Immature natural killer cell (primary cell): ENCODE data around the gene NAA35. TPM values are rescaled to one million over a fixed set of nuclear protein-coding genes. Genes with fewer than 3 reads are reported as not detected.

ENCODE experiments used
- DNase-seq, 3 donors: peaks; one replicate each; pipeline ENCODE4 v3.0.0; 2022; ENCODE audit warnings: mixed read lengths in 1 of 3
- H3K27ac Mint-ChIP-seq, 6 donors: one replicate each; pipeline ENCODE4 v1.8.0; 2020; ENCODE audit warnings: mixed read lengths in 6 of 6, mild to moderate bottlenecking in 5 of 6, inconsistent platforms in 4 of 6, moderate library complexity in 3 of 6
- H3K27me3 Mint-ChIP-seq, 3 donors: one replicate each; pipeline ENCODE4 v1.8.0; 2020 to 2021; ENCODE audit warnings: low read depth in 3 of 3, mild to moderate bottlenecking in 3 of 3, mixed read lengths in 3 of 3, moderate library complexity in 3 of 3, inconsistent platforms in 1 of 3
- H3K36me3 Mint-ChIP-seq, 3 donors: one replicate each; pipeline ENCODE4 v1.8.0; 2020; ENCODE audit warnings: mixed read lengths in 3 of 3, inconsistent platforms in 2 of 3, mild to moderate bottlenecking in 2 of 3
- H3K4me1 Mint-ChIP-seq, 2 donors: one replicate each; pipeline ENCODE4 v1.8.0; 2020; ENCODE audit warnings: inconsistent platforms in 2 of 2, mild to moderate bottlenecking in 2 of 2, mixed read lengths in 2 of 2, moderate library complexity in 1 of 2
- H3K4me3 Mint-ChIP-seq, 5 donors: one replicate each; pipeline ENCODE4 v1.8.0; 2020; ENCODE audit warnings: mild to moderate bottlenecking in 5 of 5, mixed read lengths in 5 of 5, inconsistent platforms in 3 of 5, moderate library complexity in 3 of 5
- H3K9me3 Mint-ChIP-seq, 6 donors: one replicate each; pipeline ENCODE4 v1.8.0; 2020; ENCODE audit warnings: mild to moderate bottlenecking in 6 of 6, mixed read lengths in 6 of 6, inconsistent platforms in 4 of 6, moderate library complexity in 3 of 6
- polyA plus RNA-seq, 3 donors: library from polyadenylated mRNA; unstranded; fragments of 300-500 nt; fragmentation: Illumina TruSeq; gene quantifications; one replicate each; pipeline ENCODE4 v1.2.3, GENCODE V29; 2021

NAA35 gene
- polyA plus RNA-seq: 10 to 100 TPM in 2 of 3 donors, 1 to 10 TPM in 1; 9.1 to 15.2 (median 12.8) TPM

DNA sequence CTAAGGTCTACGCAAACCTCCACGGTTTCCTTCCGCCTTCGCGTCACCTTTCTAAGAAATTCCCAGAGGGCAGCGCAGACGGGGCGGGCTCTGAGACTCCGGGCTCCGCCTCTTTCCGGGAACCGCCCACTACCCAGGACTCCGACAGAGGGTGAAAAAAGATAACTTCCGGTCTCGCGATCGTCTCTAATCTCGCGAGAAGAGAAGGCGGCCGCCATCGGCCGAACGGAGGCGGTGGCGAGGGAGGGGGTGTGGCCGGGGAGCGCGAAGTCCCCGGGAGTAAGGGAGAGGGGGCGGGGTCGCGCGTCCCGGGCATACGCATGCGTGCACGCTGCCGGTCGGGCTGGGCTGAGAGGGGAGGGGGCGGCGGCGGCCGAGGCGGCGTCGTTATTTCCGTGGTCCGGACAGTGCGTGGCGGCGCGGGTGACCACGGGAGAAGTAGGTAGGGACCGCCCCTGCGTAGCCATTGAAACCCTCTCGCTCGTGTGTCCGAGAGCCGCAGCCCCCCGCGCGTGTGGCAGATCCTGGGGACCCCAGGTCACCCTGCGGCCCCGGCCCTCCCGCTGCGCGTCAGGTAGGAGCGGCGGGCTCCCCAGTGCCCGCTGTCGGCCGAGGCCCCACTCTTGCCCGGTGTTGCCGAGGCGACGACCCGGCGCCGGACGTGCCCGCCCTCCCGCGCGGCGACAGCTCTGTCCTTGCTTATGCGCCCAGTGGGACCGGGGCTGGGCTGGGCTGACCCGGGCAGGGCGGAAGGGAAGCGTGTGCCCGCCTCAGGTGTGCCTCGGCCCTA lies at the start of gene NAA35:
NAA35 (plus strand) TSS at position 315 of the 790 bp plus-strand sequence. CDS start 1,014 bp downstream, outside the sequence.
- Mint-ChIP-seq H3K27ac (peak within 1 kb of the TSS; percentile 89 to 97 (median 94)), H3K4me3 (peak within 1 kb of the TSS; percentile 87 to 92 (median 89)), H3K4me1 (peaks cover 10 to 13% of the 10 kb centered on the region in 2 donors), H3K9me3 (no peaks in the 10 kb centered on the region), H3K36me3 (peaks cover 0 to 9% (median 0%) of the 10 kb centered on the region in 3 donors), H3K27me3 (peaks cover 3 to 7% (median 3%) of the 10 kb centered on the region in 3 donors)
- peak; percentile 99 for DNase-seq

- Mint-ChIP-seq H3K4me1 (peaks cover 0 to under 1% of the 10 kb centered on the region in 2 donors), H3K36me3 (peaks cover 8 to 26% (median 12%) of the 10 kb centered on the region in 3 donors), H3K4me3 (no peak overlapping the region), H3K27me3 (no peaks in the 10 kb centered on the region), H3K9me3 (no peaks in the 10 kb centered on the region), H3K27ac (no peak overlapping the region)
- DNase-seq: no peak
These were observed 48.5 kb upstream of the NAA35 start for GRCh38 chr9:85892401-85892800.

- Mint-ChIP-seq H3K4me1 (peaks cover 5 to 18% of the 10 kb centered on the region in 2 donors), H3K27ac (no peak overlapping the region), H3K4me3 (no peak overlapping the region), H3K36me3 (peaks cover 4 to 23% (median 8%) of the 10 kb centered on the region in 3 donors), H3K9me3 (no peaks in the 10 kb centered on the region), H3K27me3 (no peaks in the 10 kb centered on the region)
- no peak for DNase-seq
These were observed 45.3 kb upstream of the NAA35 start for GRCh38 chr9:85895685-85896084.

GRCh38 chr9:85897848-85898247 lies 43.1 kb upstream of the NAA35 start:
- H3K9me3 Mint-ChIP-seq: no peaks in the 10 kb centered on the region
- H3K4me1 Mint-ChIP-seq: peaks cover 5 to 18% of the 10 kb centered on the region in 2 donors
- peaks cover 0 to 14% (median 8%) of the 10 kb centered on the region in 3 donors for H3K36me3 Mint-ChIP-seq
- no peak for DNase-seq
- no peak overlapping the region for H3K27ac Mint-ChIP-seq
- no peak overlapping the region for H3K4me3 Mint-ChIP-seq
- H3K27me3 Mint-ChIP-seq: peaks cover 0 to 3% (median 0%) of the 10 kb centered on the region in 3 donors

DNA sequence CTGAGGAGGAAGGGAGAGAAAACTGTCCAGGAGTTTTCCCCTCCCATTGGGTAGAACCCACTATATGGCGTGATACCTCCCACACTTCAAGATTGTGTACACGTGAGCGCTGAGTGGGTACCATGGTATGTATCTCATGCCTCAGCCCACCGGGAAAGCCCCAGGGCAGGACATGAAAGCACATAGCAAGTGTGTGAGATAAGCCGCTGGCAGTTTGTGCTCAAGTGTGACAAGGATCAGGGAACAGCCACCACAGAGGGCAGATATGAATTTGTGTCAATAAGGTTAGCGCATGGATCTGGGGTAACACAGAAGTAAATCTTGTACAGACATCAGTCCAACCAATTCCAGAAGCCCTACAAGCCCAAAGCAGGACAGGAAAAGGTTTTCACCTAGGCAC lies 42.6 kb upstream of the NAA35 start:
- no peak overlapping the region for H3K4me3 Mint-ChIP-seq
- peaks cover 0 to 3% (median 0%) of the 10 kb centered on the region in 3 donors for H3K27me3 Mint-ChIP-seq
- H3K27ac Mint-ChIP-seq: peak overlapping the region in 1 of 6 donors; percentile 46
- no peaks in the 10 kb centered on the region for H3K9me3 Mint-ChIP-seq
- no peak for DNase-seq
- H3K36me3 Mint-ChIP-seq: peaks cover 0 to 14% (median 8%) of the 10 kb centered on the region in 3 donors
- peaks cover 5 to 18% of the 10 kb centered on the region in 2 donors for H3K4me1 Mint-ChIP-seq

DNA sequence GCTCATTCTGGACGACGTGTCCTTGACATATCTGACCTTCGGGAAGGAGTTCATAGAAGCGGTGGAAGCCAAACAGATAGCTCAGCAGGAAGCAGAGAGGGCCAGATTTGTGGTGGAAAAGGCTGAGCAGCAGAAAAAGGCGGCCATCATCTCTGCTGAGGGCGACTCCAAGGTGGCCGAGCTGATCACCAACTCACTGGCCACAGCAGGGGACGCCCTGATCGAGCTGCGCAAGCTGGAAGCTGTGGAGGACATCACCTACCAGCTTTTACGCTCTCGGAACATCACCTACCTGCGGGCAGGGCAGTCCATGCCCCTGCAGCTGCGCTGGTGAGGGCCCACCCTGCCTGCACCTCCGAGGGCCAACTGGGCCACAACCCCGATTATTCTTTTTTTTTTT lies 41.6 kb upstream of the NAA35 start:
- H3K36me3 Mint-ChIP-seq: peaks cover 0 to 14% (median 5%) of the 10 kb centered on the region in 3 donors
- H3K27me3 Mint-ChIP-seq: peaks cover 0 to 3% (median 0%) of the 10 kb centered on the region in 3 donors
- no peak overlapping the region for H3K27ac Mint-ChIP-seq
- no peak for DNase-seq
- H3K4me1 Mint-ChIP-seq: peaks cover 5 to 18% of the 10 kb centered on the region in 2 donors
- H3K4me3 Mint-ChIP-seq: no peak overlapping the region
- no peaks in the 10 kb centered on the region for H3K9me3 Mint-ChIP-seq

DNA sequence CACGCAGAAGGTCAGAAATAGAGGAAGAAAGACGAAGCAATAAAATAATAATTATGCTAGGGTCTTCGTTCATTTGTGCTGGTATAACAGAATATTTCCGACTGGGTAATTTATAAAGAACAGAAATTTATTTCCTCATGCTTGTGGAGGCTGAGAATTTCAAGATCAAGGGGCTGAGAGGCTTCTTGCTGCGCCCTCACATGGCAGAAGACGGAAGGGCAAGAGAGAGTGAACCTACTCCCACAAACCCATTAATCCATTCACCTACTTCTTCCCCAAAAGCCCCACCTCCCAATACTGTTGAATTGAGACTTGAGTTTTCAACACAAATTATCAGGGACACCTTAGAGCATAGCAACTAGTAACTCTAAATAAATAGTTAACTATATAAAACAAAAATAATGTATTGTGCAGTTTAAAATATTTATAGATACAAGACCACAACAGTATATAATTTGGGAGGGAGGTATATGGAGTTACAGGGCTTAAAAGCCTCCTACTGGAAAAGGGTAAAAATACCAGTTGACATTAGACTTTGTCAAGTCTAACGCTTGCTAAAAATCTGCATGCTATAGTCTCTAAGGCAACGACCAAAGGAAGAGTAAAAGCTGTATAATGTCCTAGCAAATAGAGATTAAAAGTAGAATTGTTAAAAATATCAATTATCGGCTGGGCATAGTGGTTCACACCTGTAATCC lies 40.3 kb upstream of the NAA35 start:
- peaks cover 0 to 3% (median 0%) of the 10 kb centered on the region in 3 donors for H3K27me3 Mint-ChIP-seq
- H3K36me3 Mint-ChIP-seq: peaks cover 0 to 5% (median 3%) of the 10 kb centered on the region in 3 donors
- H3K4me1 Mint-ChIP-seq: peaks cover 5 to 18% of the 10 kb centered on the region in 2 donors
- H3K27ac Mint-ChIP-seq: no peak overlapping the region
- no peak overlapping the region for H3K4me3 Mint-ChIP-seq
- no peaks in the 10 kb centered on the region for H3K9me3 Mint-ChIP-seq
- peak; percentile 42 to 58 (median 52) for DNase-seq

- peaks cover 0 to 3% (median 0%) of the 10 kb centered on the region in 3 donors for H3K36me3 Mint-ChIP-seq
- H3K9me3 Mint-ChIP-seq: no peaks in the 10 kb centered on the region
- no peak overlapping the region for H3K4me3 Mint-ChIP-seq
- peaks cover 0 to 6% of the 10 kb centered on the region in 2 donors for H3K4me1 Mint-ChIP-seq
- DNase-seq: no peak
- peaks cover 0 to 3% (median 0%) of the 10 kb centered on the region in 3 donors for H3K27me3 Mint-ChIP-seq
- no peak overlapping the region for H3K27ac Mint-ChIP-seq
These were observed 36.0 kb upstream of the NAA35 start for GRCh38 chr9:85904975-85905374.

GRCh38 chr9:85905957-85906356 lies 35.0 kb upstream of the NAA35 start:
- no peaks in the 10 kb centered on the region for H3K9me3 Mint-ChIP-seq
- peaks cover 0 to 3% (median 0%) of the 10 kb centered on the region in 3 donors for H3K27me3 Mint-ChIP-seq
- H3K4me1 Mint-ChIP-seq: no peaks in the 10 kb centered on the region
- H3K4me3 Mint-ChIP-seq: no peak overlapping the region
- H3K27ac Mint-ChIP-seq: no peak overlapping the region
- no peak for DNase-seq
- peaks cover 0 to 3% (median 0%) of the 10 kb centered on the region in 3 donors for H3K36me3 Mint-ChIP-seq

DNA sequence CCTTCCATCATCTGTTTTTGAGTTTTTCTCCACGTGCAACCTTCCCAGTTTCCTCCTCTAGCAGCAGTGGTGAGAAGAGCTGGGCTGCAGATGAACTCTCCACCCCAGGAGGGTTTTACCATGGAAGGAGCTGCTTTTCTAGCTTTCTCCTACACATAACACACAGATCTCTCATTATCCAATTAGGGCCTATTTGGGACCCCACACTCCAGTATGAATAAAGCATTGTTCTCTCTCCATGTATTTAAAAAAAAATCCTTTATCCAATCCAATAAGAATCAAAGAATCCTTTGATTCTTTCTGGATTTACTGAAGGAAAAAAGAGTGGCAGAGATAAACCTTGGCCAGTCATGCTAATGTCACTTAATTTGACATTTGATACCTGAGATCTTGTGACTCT lies 31.6 kb upstream of the NAA35 start:
- H3K36me3 Mint-ChIP-seq: peaks cover 0 to 3% (median 0%) of the 10 kb centered on the region in 3 donors
- no peak overlapping the region for H3K27ac Mint-ChIP-seq
- H3K9me3 Mint-ChIP-seq: no peaks in the 10 kb centered on the region
- H3K4me3 Mint-ChIP-seq: no peak overlapping the region
- H3K4me1 Mint-ChIP-seq: peaks cover 8 to 9% of the 10 kb centered on the region in 2 donors
- H3K27me3 Mint-ChIP-seq: peaks cover 0 to 2% (median 0%) of the 10 kb centered on the region in 3 donors
- DNase-seq: no peak

DNA sequence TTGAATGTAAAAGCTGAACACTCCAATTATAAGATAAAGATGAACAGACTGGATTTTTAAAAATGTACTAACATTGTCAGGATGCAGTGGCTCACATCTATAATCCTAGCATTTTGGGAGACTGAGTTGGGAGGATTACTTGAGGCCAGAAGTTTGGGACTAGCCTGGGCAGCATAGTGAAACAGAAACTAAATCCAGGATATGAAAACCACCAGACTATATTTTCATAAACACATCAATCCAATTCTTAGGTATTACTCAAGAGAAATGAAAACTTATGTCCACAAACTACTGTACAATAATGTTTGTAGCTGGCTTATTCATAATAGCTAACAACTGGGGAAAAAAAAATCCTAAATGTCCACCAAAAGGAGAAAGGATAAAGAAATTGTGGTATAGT lies 26.8 kb upstream of the NAA35 start:
- peaks cover 0 to 3% (median 0%) of the 10 kb centered on the region in 3 donors for H3K36me3 Mint-ChIP-seq
- DNase-seq: peak in 1 of 3 donors; percentile 2
- H3K4me1 Mint-ChIP-seq: peaks cover 13 to 15% of the 10 kb centered on the region in 2 donors
- peaks cover 0 to 4% (median 2%) of the 10 kb centered on the region in 3 donors for H3K27me3 Mint-ChIP-seq
- peak overlapping the region; percentile 41 to 74 (median 46) for H3K27ac Mint-ChIP-seq
- no peaks in the 10 kb centered on the region for H3K9me3 Mint-ChIP-seq
- H3K4me3 Mint-ChIP-seq: peak overlapping the region; percentile 9 to 55 (median 20)

GRCh38 chr9:85917756-85918155 lies 23.2 kb upstream of the NAA35 start:
- Mint-ChIP-seq H3K9me3 (no peaks in the 10 kb centered on the region), H3K36me3 (no peaks in the 10 kb centered on the region), H3K27ac (no peak overlapping the region), H3K27me3 (peaks cover 0 to 4% (median 2%) of the 10 kb centered on the region in 3 donors), H3K4me3 (no peak overlapping the region), H3K4me1 (peaks cover 12 to 15% of the 10 kb centered on the region in 2 donors)
- DNase-seq: no peak

GRCh38 chr9:85925493-85925892 lies 15.5 kb upstream of the NAA35 start:
- Mint-ChIP-seq H3K27me3 (peaks cover 5 to 14% (median 6%) of the 10 kb centered on the region in 3 donors), H3K9me3 (no peaks in the 10 kb centered on the region)

DNA sequence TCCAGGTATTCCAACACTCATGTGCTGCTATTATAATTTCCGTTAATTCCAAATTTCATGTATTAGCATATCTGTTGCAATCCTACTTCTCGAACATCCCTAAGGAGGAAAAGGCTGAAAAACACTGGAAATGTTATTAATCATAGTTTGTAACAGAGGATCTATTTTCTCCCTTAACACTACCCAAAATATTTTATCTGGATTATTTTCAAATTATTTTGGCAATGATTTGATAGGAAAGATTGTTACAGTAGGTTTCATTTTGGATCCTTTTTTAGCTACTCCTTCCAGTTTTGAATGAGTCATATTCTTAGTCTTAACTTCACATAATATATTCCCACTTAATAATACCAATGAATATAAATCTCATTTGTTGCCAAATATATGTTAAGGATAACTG lies 13.9 kb upstream of the NAA35 start:
- peaks cover 5 to 18% (median 6%) of the 10 kb centered on the region in 3 donors for H3K27me3 Mint-ChIP-seq
- H3K27ac Mint-ChIP-seq: no peak overlapping the region
- DNase-seq: no peak
- no peaks in the 10 kb centered on the region for H3K9me3 Mint-ChIP-seq
- H3K4me3 Mint-ChIP-seq: no peak overlapping the region
- peaks cover 0 to 6% (median 0%) of the 10 kb centered on the region in 3 donors for H3K36me3 Mint-ChIP-seq
- no peaks in the 10 kb centered on the region for H3K4me1 Mint-ChIP-seq

More at GRCh38 chr9:85925493-85925892, 15.5 kb upstream of the NAA35 start:
- H3K27ac Mint-ChIP-seq: no peak overlapping the region
- DNase-seq: no peak
- H3K4me3 Mint-ChIP-seq: no peak overlapping the region
- no peaks in the 10 kb centered on the region for H3K4me1 Mint-ChIP-seq
- H3K36me3 Mint-ChIP-seq: peaks cover 0 to 6% (median 0%) of the 10 kb centered on the region in 3 donors
